ENCODE results near the gene TLX2.
"Not testable (repeated sequence)": the region's sequence is repeated elsewhere in the genome, so short reads cannot be mapped to it uniquely, and the experiment has no call there.

Gene TLX2

DNA sequence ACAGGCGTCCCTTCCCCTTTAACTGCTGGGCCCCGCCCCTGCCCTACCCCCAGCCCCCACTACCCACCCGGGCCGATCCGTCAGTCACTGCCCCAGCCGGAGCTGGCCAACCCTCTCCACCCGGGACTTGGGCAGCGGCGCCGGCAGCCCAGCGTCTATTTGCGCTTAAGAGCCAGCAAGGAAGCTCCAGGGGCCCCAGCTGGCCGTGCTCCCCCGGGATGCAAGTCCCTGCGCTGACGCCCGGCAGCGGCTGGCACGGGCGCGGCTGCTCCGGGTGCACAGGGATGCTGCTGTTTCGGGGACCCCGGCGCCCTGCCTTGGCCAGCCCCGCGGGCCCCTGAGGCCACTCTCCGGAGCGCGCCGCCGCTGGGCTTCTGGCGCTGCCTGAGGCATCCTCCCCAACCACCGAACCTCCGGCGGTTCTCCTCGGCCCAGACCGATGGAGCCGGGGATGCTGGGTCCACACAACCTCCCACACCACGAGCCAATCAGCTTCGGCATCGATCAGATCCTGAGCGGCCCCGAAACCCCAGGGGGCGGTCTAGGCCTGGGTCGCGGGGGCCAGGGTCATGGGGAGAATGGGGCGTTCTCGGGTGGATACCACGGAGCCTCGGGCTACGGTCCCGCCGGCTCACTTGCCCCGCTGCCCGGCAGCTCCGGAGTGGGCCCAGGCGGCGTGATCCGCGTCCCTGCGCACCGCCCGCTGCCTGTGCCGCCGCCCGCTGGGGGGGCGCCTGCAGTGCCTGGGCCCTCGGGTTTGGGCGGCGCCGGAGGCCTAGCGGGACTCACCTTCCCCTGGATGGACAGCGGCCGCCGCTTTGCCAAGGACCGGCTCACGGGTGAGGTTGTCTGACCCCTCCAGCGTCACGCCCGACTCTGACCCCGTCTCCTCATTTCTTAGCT, at the start of gene TLX2:
TLX2 (plus strand) TSS at position 83 of the 903 bp plus-strand sequence; CDS start at position 440, 357 bp downstream.
- DNase-seq, result peak in 2 of 6 experiments; percentile 30 to 43

DNA sequence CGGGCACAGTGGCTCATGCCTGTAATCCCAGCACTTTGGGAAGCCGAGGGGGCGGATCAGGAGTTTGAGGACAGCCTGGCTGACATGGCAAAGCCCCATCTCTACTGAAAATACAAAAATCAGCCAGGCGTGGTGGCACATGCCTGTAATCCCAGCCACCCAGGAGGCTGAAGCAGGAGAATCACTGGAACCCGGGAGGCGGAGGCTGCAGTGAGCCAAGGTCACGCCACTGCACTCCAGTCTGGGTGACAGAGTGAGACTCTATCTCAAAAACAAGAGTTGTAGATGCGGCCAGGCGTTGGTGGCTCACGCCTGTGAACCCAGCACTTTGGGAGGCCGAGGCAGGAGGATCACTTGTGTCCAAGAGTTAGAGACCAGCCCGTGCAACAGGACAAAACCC, 43.5 kb upstream of the TLX2 start:
- not testable (repeated sequence) for DNase-seq

DNA sequence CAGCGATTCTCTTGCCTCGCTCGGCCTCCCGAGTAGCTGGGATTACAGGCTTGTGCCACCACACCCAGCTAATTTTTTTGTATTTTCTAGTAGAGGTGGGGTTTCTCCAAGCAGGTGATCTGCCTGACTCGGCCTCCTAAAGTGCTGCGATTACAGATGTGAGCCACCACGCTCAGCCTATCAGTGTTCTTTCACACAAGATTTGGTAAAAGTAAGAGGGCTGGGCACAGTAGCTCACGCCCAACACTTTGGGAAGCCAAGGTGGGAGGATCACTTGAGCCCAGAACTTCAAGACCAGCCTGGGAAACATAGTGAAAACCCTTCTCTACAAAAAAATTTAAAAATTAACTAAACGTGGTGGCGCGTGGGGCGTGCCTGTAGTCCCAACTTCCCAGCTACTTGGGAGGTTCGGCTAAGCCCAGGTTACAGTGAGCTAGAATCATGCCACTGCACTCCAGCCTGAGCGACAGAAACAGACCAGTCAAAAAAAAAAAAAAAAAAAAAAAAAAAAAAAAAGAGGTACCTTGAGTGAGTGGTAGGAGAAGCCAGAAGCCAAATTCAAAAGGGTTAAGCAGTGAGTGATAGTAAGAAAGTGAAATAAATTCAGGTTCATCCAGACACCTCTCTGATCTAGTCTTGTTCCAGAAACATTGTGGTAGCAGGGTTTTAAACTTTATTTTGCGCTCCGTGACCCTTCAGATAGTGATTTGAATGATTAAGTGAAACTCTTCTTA, 42.8 kb upstream of the TLX2 start:
- DNase-seq, result peak in 1 of 6 experiments; percentile 42

DNA sequence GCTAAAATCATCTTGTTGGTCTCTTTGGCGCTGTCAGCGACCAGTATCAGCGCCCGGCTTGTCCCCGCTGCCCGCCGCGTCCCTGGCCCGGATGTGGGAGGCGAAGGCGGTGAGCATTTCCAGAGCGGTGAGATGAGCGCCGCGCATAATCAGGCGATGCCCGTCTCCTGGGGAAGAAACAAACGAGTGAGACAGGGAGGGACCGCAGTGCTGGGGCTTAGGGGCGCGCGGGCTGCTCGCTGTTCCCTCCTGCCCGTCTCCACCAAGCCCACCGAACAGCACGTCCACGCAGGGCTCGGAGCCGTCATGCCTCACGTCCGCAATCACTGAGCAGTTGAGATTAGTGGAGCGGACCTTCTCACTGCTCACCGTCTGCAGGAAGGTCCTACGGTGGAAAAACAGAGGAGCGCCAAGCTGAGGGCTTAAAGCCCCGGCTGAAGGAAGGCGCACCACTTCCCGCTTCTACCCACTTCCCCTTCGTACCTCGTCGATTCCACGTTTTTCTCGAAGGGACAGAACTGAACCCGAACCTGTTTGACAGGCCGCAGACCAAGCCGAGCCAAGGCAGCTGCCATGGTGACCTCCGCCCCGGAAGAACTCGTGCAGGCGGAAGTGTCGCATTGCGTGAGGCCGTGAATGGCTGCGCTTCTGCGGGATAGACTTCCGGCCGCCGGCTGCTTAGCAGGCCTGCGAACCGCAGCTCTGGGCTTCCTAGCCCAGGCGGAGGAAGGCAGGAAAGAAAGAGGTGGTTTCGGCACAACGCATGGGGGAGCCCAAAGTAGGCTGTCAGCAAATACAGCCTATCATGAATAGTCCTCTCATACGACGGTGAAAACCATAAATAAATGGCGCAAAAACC, 41.9 kb upstream of the TLX2 start, which contains the start of gene MRPL53:
MRPL53 (minus strand) TSS at position 595 of the 859 bp plus-strand sequence; CDS start at position 575, 20 bp downstream.
- DNase-seq, result peak; percentile 88 to 96 (median 94)

DNA sequence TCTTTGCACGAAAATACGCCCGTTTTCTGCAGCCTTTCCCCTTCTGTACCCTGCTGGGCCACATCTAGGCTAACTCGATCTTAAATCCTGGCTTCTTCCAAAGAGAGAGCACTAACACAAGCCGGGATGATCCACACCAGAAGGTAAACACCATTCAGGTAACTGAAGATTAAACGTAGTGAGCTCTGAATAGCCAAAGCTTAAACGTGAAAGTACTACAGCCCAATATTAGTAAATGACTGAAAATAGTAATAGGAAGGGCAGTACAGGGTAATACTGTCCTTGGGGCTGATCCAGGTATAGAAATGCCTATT, 41.3 kb upstream of the TLX2 start:
- no peak for DNase-seq

DNA sequence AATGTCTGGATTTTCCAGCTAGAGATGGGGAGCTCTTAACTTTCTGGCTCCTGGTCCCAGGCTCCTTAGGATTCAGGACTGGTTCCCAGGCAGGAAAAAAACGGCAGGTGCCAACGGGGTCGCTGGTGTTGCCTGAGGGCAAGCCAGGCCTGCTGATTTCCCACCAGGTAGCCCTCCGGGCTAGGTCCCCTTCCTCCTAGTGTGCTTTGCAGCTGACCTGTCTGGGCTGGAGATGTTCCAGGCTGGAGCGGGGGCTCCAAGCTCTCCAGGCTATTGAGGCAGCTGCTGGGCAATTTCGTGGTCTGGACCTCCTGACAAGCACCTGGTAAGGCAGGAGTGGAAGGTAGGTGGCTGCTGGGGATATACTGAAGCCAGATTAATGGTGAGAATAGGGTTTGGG, 39.8 kb upstream of the TLX2 start:
- no peak for DNase-seq

DNA sequence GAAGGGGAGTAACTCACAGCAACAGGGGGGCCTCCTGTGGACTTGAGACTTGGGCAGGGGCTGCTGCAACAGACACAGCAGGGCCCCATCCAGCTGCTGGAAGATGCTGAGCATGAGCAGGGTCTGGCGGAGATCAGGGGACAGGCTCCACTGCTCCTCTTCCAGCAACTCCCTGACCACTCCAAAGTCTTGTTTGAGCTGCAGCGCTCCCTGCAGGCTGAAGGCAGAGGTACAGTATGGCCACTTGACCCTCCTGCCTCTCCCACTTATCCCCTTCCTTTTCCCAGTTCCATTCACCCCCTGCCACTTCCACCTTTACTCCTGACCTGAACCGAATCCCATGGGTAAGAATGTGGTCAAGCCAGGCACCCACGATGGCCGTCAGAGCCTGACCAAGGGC, 39.4 kb upstream of the TLX2 start:
- DNase-seq, result no peak

DNA sequence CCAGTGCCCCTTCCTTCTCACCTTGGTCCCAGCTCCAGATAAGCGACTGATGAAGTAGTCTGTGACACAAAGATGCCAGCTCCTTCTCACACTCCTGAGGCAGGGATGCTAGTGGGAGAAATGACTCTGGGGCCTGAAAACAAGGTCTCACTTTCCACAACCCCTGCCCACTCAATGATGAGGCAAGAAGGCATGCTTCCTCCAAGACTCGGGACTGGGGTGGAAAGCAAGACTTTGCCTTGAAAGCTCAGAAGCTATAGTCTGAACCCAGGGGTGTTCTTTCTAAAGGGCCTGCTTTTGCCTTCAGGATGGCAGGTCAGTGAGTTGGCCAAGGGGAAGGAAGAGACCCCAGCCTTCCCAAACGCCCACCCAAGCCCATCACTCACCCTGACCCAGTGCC, 32.8 kb upstream of the TLX2 start:
- DNase-seq, result no peak

DNA sequence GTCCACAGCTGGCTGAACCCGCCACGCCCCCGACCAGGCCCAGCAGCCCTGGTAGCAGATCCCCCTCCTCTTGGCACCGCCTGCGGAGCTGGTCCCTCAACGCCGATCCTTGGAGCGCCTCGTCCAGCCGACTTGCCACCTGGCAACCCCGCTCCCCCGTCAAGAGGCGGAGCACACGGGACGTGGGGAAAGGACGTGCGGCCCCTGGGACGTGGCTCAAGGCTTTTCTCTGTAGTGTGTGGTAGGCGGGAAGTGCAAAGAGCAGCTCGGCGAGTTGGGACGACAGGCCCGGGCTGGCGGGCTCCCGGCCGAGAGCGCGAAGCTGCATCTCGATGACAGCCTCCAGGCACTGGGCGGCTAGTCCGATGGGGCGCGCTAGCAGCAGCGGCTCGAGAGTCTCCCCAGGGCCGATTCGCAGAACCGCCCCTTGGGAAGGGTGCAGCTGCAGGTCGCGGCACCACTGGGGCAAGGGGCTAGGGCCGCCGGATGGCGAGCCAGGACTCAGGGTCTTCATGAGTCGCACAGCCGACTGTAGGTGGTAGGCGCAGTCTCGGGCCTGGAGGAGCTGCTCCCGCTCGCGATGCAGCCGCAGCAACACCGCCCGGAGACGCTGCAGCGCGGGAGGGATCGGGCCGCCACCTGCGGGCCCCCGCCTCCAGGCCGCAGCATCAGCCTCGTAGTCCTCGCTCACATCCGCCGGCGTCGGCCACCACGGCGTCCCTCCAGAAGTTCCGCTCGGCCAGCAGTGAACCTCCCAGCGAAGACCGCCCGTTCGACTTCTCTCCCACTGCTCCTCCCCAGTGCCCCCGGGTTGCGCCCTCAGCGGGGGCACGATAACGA, 32.1 kb upstream of the TLX2 start:
- DNase-seq, result peak in 3 of 6 experiments; percentile 38 to 74 (median 62)

DNA sequence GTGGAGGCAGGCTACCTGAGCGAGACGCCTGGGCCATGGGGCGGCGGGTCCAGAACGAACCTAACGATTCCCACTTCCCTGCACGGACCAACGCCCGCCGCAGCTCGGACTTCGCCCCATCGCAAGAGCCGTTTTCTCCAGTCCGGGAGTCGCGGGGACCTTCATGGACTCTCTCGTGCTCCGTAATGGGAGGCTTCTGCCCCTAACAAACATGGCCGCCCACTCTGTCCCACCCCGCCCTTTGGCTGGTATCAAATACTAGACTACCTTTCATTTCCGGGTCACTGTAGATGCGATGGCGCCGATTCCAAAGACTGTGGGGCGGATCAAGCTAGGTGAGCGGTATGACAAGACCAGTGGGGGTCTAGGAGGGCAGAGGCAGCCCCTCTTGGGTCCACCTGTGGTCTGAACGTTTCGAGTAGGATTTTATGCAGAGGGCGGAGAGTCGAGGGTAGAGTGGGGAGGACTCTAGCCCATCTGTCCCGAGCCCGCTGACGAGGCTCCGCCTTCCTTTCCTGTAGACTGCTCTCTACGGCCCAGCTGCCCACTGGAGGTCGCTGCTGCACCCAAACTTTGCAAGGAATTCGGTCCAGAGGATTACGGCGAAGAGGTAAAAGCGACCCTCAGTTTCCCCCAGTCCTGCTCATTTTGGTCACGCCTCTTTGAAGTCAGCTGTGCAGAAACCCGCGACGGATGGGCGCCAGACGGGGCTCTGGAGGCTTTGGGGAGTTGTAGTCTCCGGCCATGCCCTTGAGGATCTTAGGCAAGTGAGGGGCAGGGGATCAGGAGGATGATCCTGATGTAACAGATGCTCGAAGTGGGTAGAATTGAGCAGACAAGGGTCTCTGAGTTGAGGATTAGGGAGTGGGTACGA, 31.2 kb upstream of the TLX2 start, which contains the start of the genes CCDC142 and TTC31:
CCDC142 (minus strand) TSS at position 198 of the 874 bp plus-strand sequence; CDS start at position 37, 161 bp downstream.
TTC31 (plus strand) TSS at position 281 of the 874 bp plus-strand sequence; CDS start at position 296, 15 bp downstream.
- peak; percentile 88 to 98 (median 95) for DNase-seq

DNA sequence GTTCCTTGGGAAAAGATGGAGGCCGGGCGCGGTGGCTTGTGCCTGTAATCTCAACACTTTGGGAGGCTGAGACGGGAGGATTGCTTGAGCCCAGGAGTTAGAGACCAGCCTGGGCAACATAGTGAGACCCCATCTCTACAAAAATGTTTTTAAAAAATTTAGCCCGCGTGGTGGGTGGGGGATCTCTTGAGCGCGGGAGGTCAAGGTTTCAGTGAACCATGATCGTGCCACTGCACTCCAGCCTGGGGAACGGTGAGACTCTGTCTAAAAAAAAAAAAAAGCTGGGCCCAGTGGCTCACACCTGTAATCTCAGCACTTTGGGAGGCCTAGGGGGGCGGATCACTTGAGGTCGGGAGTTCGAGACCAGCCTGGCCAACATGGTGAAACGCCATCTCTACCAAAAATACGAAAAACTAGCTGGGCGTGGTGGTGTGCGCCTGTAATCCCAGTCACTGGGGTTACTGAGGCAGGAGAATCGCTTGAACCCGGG, 30.5 kb upstream of the TLX2 start:
- not testable (repeated sequence) for DNase-seq

DNA sequence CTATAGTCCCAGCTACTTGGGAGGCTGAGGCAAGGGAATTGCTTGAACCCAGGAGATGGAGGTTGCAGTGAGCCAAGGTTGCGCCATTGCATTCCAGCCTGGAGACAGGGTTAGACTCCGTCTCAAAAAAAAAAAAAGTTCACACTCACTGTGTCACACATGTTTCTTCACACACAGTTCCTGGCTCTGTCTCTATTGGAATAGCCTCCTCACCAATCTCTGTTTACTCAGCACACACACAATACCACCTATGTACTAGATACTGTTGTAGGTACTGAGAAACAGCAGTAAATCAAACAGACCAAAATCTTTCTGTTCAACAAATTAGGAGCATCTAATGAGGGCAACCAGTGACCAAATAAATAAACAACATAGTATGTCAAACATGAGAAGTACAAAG, 28.1 kb upstream of the TLX2 start:
- no peak for DNase-seq

DNA sequence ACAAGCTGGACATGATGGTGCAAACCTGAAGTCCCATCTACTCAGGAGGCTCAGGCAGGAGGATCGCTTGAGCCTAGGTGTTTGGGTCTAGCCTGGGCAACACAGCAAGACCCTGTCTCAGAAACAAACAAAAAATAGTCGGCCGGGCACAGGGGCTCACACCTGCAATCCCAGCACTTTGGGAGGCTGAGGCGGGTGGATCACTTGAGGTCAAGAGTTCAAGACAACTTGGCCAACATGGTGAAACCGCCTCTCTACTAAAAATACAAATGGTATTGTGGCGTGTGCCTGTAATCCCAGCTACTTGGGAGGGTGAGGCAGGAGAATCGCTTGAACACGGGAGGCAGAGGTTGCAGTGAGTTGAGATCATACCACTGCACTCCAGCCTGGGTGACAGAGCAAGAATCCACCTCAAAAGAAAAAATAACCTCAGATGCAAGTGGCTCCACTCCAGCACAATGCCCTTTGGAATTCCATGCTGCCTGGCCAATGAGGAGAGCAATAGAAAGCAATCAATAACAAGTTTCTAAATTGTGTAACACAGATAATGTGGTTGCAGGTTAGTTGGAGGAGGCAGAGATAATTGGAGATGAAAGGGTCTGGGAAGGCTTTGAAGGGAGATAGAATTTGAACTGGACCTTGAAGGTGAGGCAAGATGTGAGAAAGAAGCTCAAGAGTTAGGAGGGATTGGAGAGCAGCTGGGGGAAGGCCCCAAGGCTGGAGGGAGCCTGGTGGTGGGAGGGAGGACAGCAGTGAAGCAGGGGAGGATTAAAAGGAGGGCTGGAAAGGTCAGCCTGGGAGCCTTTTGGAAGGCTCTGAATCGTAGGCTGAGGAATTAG, 25.4 kb upstream of the TLX2 start:
- DNase-seq, result no peak

DNA sequence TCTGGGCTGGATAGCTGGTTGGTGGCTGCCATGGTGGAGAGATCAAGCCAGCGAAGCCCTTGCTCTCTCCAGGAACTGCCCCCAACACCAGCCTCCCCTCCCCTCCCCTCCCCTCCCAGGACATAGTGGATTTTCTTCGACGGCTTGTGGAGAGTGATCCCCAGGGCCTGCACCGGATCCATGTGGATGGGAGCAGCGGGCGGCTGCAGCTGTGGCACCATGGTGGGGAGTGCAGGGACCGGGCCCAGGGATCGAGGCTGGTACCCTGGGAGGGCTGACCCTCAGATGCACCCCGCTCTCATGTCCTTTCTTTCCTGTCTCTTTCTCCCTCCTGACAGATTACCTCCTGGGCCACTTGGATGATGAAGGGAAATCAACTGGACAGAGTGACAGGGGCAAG, 24.3 kb upstream of the TLX2 start:
- DNase-seq, result no peak

DNA sequence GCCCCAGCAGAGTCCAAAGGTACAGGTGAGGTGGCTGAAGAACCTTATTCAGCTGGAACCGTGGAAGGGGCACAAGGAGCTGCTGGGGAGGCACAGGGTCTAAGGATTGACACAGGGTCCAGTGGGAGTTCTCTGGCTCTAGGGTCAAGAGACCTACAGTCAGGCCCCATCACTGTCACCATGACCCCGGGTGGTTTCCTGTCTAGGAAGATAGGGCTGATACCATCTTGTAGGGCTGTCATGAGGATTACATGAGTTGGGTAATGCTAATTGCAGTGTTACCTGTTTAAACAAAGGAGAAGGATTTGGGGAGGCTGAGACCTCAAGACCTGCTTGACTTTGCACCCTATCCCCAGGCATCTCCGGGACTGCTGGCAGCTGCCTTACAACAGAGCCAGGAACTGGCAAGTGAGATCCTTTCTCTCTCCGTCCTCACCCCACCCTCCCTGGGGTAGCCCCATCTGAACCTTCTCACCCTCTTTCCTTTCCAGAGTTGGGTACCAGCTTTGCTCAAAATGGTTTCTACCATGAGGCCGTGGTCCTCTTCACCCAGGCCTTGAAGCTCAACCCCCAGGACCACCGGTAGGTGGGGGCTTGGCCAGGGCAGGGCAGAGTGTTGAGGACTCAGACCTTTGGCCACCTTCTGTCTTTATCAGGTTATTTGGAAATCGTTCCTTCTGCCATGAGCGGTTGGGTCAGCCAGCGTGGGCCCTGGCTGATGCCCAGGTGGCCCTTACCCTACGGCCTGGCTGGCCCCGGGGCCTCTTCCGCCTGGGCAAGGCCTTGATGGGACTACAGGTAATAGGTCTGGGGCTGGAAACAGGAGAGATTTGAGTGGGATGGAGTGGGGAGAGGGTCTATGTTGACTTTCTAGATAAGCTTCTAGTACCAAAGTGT, 22.4 kb upstream of the TLX2 start:
- no peak for DNase-seq

DNA sequence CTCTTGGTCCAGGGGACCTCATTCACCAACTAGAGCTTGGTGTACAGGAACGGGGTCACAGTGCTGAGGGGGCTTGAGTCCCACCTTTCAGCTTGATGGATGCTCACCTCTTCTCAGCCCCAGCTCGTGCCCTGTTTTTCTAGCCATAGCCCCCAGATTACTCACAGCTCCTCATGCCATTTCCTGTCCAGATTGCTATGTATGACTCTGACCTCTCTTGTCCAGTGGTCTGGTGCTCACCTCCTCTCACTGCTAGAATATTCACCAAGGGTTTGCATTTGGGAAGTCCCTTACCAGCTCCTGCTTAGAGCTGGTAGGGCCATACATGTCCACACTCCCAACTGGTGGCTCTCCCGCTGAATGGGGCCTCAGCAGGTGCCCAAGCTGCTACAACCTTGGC, 20.7 kb upstream of the TLX2 start:
- no peak for DNase-seq

DNA sequence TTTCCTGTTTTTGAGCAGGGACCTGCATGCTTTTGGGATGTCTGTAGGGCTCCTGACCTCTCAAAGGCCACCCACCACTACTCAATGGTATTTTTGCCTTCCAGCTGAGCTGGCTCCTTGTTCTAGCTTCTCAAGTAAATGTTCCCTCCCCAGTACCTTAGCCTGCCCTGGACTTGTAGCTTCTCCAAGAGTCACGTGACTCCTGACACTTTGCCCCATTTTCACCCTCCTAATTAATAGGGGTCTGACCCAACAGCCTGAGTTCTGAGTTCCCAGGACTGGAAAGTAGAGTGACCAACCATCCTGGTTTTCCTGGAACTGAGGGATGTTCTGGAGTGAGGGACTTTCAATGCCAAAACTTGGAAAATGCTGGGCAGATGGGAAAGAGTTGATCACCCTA, 18.8 kb upstream of the TLX2 start:
- no peak for DNase-seq

DNA sequence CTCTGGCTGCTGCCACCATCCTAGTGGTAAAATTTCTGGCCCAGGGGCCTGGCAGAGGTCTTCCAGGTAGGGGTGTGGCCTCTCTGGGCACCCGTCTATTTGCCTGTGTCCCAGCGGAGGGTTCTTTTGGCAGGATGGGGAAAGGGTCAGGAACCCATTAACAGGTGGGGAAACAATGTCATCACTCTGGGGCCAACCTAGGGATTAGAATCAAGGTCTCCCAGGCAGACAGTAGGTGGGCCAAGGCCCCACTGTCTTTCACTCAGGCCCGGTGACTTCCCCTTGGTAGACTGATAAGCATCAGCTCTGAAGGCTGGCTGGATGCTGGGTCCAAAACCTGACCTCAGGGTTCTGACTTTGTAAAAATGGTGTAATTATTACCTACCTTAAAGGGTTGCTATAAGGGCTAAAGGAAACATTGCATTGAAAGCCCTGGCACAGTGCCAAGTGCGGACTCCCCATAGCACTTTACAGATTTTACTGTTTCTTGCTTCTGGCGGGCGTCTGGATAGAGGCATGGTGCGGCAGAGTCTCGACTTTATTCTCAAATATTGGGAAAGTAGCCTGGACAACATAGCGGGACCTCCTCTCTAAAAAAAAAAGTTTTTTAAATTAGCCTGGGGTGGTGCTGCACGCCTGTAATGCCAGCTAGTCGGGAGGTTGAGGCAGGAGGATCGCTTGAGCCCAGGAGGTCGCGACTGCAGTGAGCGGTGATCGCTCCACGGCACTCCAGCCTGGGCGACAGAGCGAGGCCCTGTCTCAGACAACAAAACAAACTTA, 17.1 kb upstream of the TLX2 start:
- DNase-seq, result no peak

Measured in stimulated activated naive CD4-positive, alpha-beta T cell (primary cell).